H9 (cell line): ENCODE results near the gene PHLDA1. TPM values are rescaled to one million over a fixed set of nuclear protein-coding genes. Genes with fewer than 3 reads are reported as not detected.

ENCODE experiments used
- DNase-seq: peaks from one replicate; pipeline ENCODE4 v3.0.0-alpha.2; 2017
- H2AFZ ChIP-seq: one replicate; pipeline ENCODE4 v1.6.1; 2013; ENCODE audit warnings: mild to moderate bottlenecking, low read length, control low read depth, moderate library complexity
- H2AK5ac ChIP-seq: 2 replicates; pipeline ENCODE4 v1.6.1; 2013; ENCODE audit warnings: low read length, control low read depth, mixed read lengths; ENCODE audit not compliant: insufficient read length
- H2BK120ac ChIP-seq: one replicate; pipeline ENCODE4 v1.6.1; 2013; ENCODE audit warnings: low read depth, mild to moderate bottlenecking, low read length, control low read depth, inconsistent platforms; ENCODE audit not compliant: poor library complexity, severe bottlenecking
- H2BK12ac ChIP-seq: 2 replicates; pipeline ENCODE4 v1.6.1; 2013; ENCODE audit warnings: low read length, control low read depth, mixed read lengths, low read depth; ENCODE audit not compliant: insufficient read length
- H2BK15ac ChIP-seq: 2 replicates; pipeline ENCODE4 v1.6.1; 2013; ENCODE audit warnings: low read depth, low read length, control low read depth
- H2BK20ac ChIP-seq: one replicate; pipeline ENCODE4 v1.6.1; 2013; ENCODE audit warnings: low read depth, mild to moderate bottlenecking, low read length, control low read depth, inconsistent platforms; ENCODE audit not compliant: poor library complexity, severe bottlenecking
- H2BK5ac ChIP-seq: 2 replicates; pipeline ENCODE4 v1.6.1; 2013; ENCODE audit warnings: low read length, control low read depth, mixed read lengths; ENCODE audit not compliant: insufficient read length
- H3K14ac ChIP-seq: 2 replicates; pipeline ENCODE4 v1.6.1; 2013; ENCODE audit warnings: low read length, control low read depth; ENCODE audit not compliant: insufficient read depth
- H3K18ac ChIP-seq: 2 replicates; pipeline ENCODE4 v1.6.1; 2013; ENCODE audit warnings: low read depth, mild to moderate bottlenecking, mixed read lengths, low read length, control low read depth; ENCODE audit not compliant: insufficient read length
- H3K23ac ChIP-seq: 2 replicates; pipeline ENCODE4 v1.6.1; 2013; ENCODE audit warnings: low read length, control low read depth, mixed read lengths, low read depth; ENCODE audit not compliant: insufficient read length
- H3K23me2 ChIP-seq: 2 replicates; pipeline ENCODE4 v1.6.1; 2013; ENCODE audit warnings: low read depth, mild to moderate bottlenecking, mixed read lengths, low read length, control low read depth; ENCODE audit not compliant: insufficient read length, poor library complexity, severe bottlenecking
- H3K27ac ChIP-seq: 2 replicates; pipeline ENCODE4 v1.5.1; 2013; ENCODE audit warnings: low read length, control low read depth, mixed read lengths, low read depth; ENCODE audit not compliant: insufficient read length
- H3K27me3 ChIP-seq: 2 replicates; pipeline ENCODE4 v1.6.1; 2013; ENCODE audit warnings: low read length, control low read depth, inconsistent platforms; ENCODE audit not compliant: insufficient read depth
- H3K4ac ChIP-seq: 2 replicates; pipeline ENCODE4 v1.6.1; 2013; ENCODE audit warnings: low read depth, mild to moderate bottlenecking, control low read depth, inconsistent platforms, low read length, moderate library complexity
- H3K4me1 ChIP-seq: 2 replicates; pipeline ENCODE4 v1.6.1; 2013; ENCODE audit warnings: low read length, control low read depth, inconsistent platforms; ENCODE audit not compliant: insufficient read depth
- H3K4me2 ChIP-seq: 2 replicates; pipeline ENCODE4 v1.6.1; 2013; ENCODE audit warnings: low read length, control low read depth, mixed read lengths; ENCODE audit not compliant: insufficient read length, insufficient read depth
- H3K56ac ChIP-seq: 2 replicates; pipeline ENCODE4 v1.6.1; 2013; ENCODE audit warnings: low read depth, mild to moderate bottlenecking, mixed read lengths, low read length, control low read depth; ENCODE audit not compliant: insufficient read length
- H3K79me1 ChIP-seq: 2 replicates; pipeline ENCODE4 v1.6.1; 2013; ENCODE audit warnings: low read depth, mild to moderate bottlenecking, moderate library complexity, low read length, control low read depth, inconsistent platforms; ENCODE audit not compliant: insufficient read depth, poor library complexity, severe bottlenecking
- H3K79me2 ChIP-seq: 2 replicates; pipeline ENCODE4 v1.6.1; 2013; ENCODE audit warnings: low read length, control low read depth, inconsistent platforms; ENCODE audit not compliant: insufficient read depth
- H3K9ac ChIP-seq: 2 replicates; pipeline ENCODE4 v1.6.1; 2013; ENCODE audit warnings: low read length, control low read depth, mixed read lengths; ENCODE audit not compliant: insufficient read length; ENCODE audit errors: extremely low read depth
- H3K9me3 ChIP-seq: one replicate; pipeline ENCODE4 v1.6.1; 2013; ENCODE audit warnings: low read depth, low read length, inconsistent platforms; ENCODE audit not compliant: control insufficient read depth
- H3T11ph ChIP-seq: one replicate; pipeline ENCODE4 v1.6.1; 2013; ENCODE audit warnings: mild to moderate bottlenecking, low read length, control low read depth, inconsistent platforms
- H4K20me1 ChIP-seq: one replicate; pipeline ENCODE4 v1.6.1; 2013; ENCODE audit not compliant: control insufficient read depth, insufficient read length, insufficient read depth
- H4K5ac ChIP-seq: 2 replicates; pipeline ENCODE4 v1.6.1; 2013; ENCODE audit warnings: low read depth, mild to moderate bottlenecking, mixed read lengths, low read length, control low read depth; ENCODE audit not compliant: insufficient read length
- H4K8ac ChIP-seq: replicated peaks from 2 replicates; pipeline ENCODE4 v1.6.1; 2013; ENCODE audit warnings: low read length, control low read depth, mixed read lengths, low read depth; ENCODE audit not compliant: insufficient read length
- H4K91ac ChIP-seq: 2 replicates; pipeline ENCODE4 v1.6.1; 2013; ENCODE audit warnings: low read depth, mild to moderate bottlenecking, moderate library complexity, mixed read lengths, low read length, control low read depth; ENCODE audit not compliant: insufficient read length
- H3K27ac Mint-ChIP-seq, 3 experiments: 2 replicates in 2 of 3; 3 replicates in 1 of 3; pipeline ENCODE4 v1.8.0; 2020 to 2021; ENCODE audit warnings: mixed read lengths in 3 of 3, mild to moderate bottlenecking in 1 of 3, moderate library complexity in 1 of 3
- H3K27me3 Mint-ChIP-seq: 2 replicates; pipeline ENCODE4 v1.8.0; 2021; ENCODE audit warnings: low read depth, mild to moderate bottlenecking, moderate library complexity, mixed read lengths
- H3K36me3 Mint-ChIP-seq, 3 experiments: 2 replicates in 2 of 3; 3 replicates in 1 of 3; pipeline ENCODE4 v1.8.0; 2020 to 2021; ENCODE audit warnings: low read depth in 3 of 3, mixed read lengths in 3 of 3; ENCODE audit not compliant: insufficient read depth in 1 of 3
- H3K4me1 Mint-ChIP-seq, 2 experiments: 2 replicates each; pipeline ENCODE4 v1.8.0; 2020; ENCODE audit warnings: mixed read lengths in 2 of 2
- H3K4me3 Mint-ChIP-seq, 2 experiments: 2 replicates in 1 of 2; 3 replicates in 1 of 2; pipeline ENCODE4 v1.8.0; 2020 to 2021; ENCODE audit warnings: mild to moderate bottlenecking in 2 of 2, mixed read lengths in 2 of 2, moderate library complexity in 1 of 2
- H3K9me3 Mint-ChIP-seq, 2 experiments: 2 replicates in 1 of 2; 3 replicates in 1 of 2; pipeline ENCODE4 v1.8.0; 2020; ENCODE audit warnings: mild to moderate bottlenecking in 2 of 2, mixed read lengths in 2 of 2, moderate library complexity in 1 of 2
- CTCF ChIP-seq: fragments of 200-600 bp; sonication (generic); conservative IDR thresholded peaks from 3 replicates; pipeline ENCODE4 v1.8.0; 2021; ENCODE audit warnings: antibody characterized with exemption, mild to moderate bottlenecking
- WGBS: extraction: QIAGEN DNeasy Blood & Tissue Kit; methylation state at CpG from one replicate; pipeline ENCODE4 v1.1.7; 2013; ENCODE audit warnings: missing lambda C conversion rate, low lambda C conversion rate, mixed read lengths; ENCODE audit not compliant: insufficient read length; ENCODE audit errors: extremely low coverage; 5-methylcytosine and 5-hydroxymethylcytosine counted together
- total RNA-seq: library from RNA; stranded (reverse); gene quantifications from 2 replicates; pipeline ENCODE4 v1.2.1, GENCODE V29; 2021

Gene PHLDA1
- total RNA-seq, 1 experiment from 2014 or later, result 106 TPM

- Histone ChIP-seq H2AFZ (no peak overlapping the region), H3K27me3 (no peaks in the 10 kb centered on the region), H3K23me2 (peaks cover 14% of the 10 kb centered on the region), H3K79me2 (peaks cover 79% of the 10 kb centered on the region), H3K27ac (no peak overlapping the region), H3K56ac (no peak overlapping the region), H3K9me3 (no peaks in the 10 kb centered on the region), H2BK15ac (no peak overlapping the region), H3T11ph (no peak overlapping the region), H2BK20ac (no peak overlapping the region), H3K4me1 (peaks cover 3% of the 10 kb centered on the region; the same call in 1 of the 2 replicates), H4K5ac (no peak overlapping the region), H2BK12ac (no peak overlapping the region), H2BK5ac (no peak overlapping the region), H4K20me1 (no peaks in the 10 kb centered on the region), H4K8ac (no peak overlapping the region), H4K91ac (no peak overlapping the region), H3K18ac (no peak overlapping the region), H3K4ac (no peak overlapping the region), H3K14ac (no peak overlapping the region), H3K79me1 (no peaks in the 10 kb centered on the region), H3K4me2 (no peak overlapping the region), H2AK5ac (no peak overlapping the region), H3K9ac (no peak overlapping the region), H3K23ac (no peak overlapping the region), H2BK120ac (no peak overlapping the region)
- Mint-ChIP-seq H3K36me3 (peaks cover 24 to 43% (median 41%) of the 10 kb centered on the region in 3 experiments), H3K27me3 (0 out of 2 replicates have a peak, but pooled peaks cover under 1% of the 10 kb centered on the region), H3K4me3 (peak overlapping the region; percentile 2 to 41; a peak in 2 of 5 replicates), H3K27ac (peak overlapping the region; percentile 71 to 78 (median 78); a peak in 4 of 7 replicates), H3K4me1 (peaks cover 56 to 63% of the 10 kb centered on the region in 2 experiments), H3K9me3 (no peaks in the 10 kb centered on the region)
- TF ChIP-seq CTCF, result no peak
- no peak for DNase-seq
- WGBS, result no CpG with 5 or more reads among the region's 2 CpGs
Observed at GRCh38 chr12:76080017-76080728, 48.6 kb upstream of the PHLDA1 start.
